T-cell (primary cell): ENCODE results near the gene NKAIN2. TPM values are rescaled to one million over a fixed set of nuclear protein-coding genes. Genes with fewer than 3 reads are reported as not detected.

Experiments
- ATAC-seq, 4 experiments: fragments of 200-7000 bp in 3 of 4; fragments of 150-1000 bp in 1 of 4; cut with Tn5 transposase; replicated peaks in 1 of 4; 1 replicate in 3 of 4; 2 replicates in 1 of 4; pipeline ENCODE4 v1.10.0; 2021; ENCODE audit warnings: moderate library complexity in 3 of 4, mild to moderate bottlenecking in 2 of 4, moderate number of reproducible peaks in 1 of 4
- CTCF ChIA-PET, 2 donors: fragments of 300-600 bp; sonication (Branson Sonifier 250); formaldehyde crosslinking; loops; one replicate each; lab custom pipeline; 2022; ENCODE audit warnings: antibody characterized with exemption in 2 of 2; lab: Charles Lee
- POLR2A ChIA-PET, 2 donors: fragments of 300-600 bp; sonication (Branson Sonifier 250); formaldehyde crosslinking; loops; one replicate each; lab custom pipeline; 2022; ENCODE audit warnings: antibody characterized with exemption in 2 of 2; lab: Charles Lee
- DNase-seq, 35 experiments: peaks; one replicate each; pipeline versions ENCODE4 v3.0.0 to v3.0.0-alpha.2; 2013 to 2023
- H3K27ac ChIP-seq: one replicate; pipeline ENCODE4 v1.5.1; 2013; ENCODE audit warnings: low read length
- H3K27me3 ChIP-seq, 2 experiments: replicated peaks in 1 of 2; 1 replicate in 1 of 2; 2 replicates in 1 of 2; pipeline versions ENCODE4 v1.6.1 to v1.7.0; 2013; ENCODE audit warnings: low read length in 1 of 2, mixed read lengths in 1 of 2; ENCODE audit not compliant: control insufficient read depth in 2 of 2, insufficient read depth in 2 of 2; ENCODE audit errors: extremely low read depth in 1 of 2
- H3K36me3 ChIP-seq, 2 donors: 1 replicate in 1 of 2; 2 replicates in 1 of 2; pipeline versions ENCODE4 v1.6.1 to v1.7.0; 2013; ENCODE audit warnings: low read length in 1 of 2; ENCODE audit not compliant: control insufficient read depth in 2 of 2, insufficient read depth in 1 of 2; ENCODE audit errors: extremely low read depth in 1 of 2
- H3K4me1 ChIP-seq, 2 experiments: 1 replicate in 1 of 2; 2 replicates in 1 of 2; pipeline versions ENCODE4 v1.6.1 to v1.7.0; 2013; ENCODE audit warnings: low read length in 2 of 2, mixed read lengths in 1 of 2; ENCODE audit not compliant: insufficient read depth in 2 of 2, control insufficient read depth in 1 of 2; ENCODE audit errors: extremely low read depth in 1 of 2
- H3K4me3 ChIP-seq, 2 donors: 1 replicate in 1 of 2; 2 replicates in 1 of 2; pipeline versions ENCODE4 v1.5.1 to v1.7.0; 2013; ENCODE audit warnings: mild to moderate bottlenecking in 2 of 2, low read length in 1 of 2, moderate library complexity in 1 of 2; ENCODE audit not compliant: control insufficient read depth in 1 of 2; ENCODE audit errors: extremely low read depth in 1 of 2
- H3K9me3 ChIP-seq: 2 replicates; pipeline ENCODE4 v1.7.0; 2013
- H3K27ac Mint-ChIP-seq, 2 donors: one replicate each; pipeline ENCODE4 v1.8.0; 2020 to 2021; ENCODE audit warnings: mild to moderate bottlenecking in 2 of 2, mixed read lengths in 2 of 2
- H3K27me3 Mint-ChIP-seq, 2 donors: one replicate each; pipeline ENCODE4 v1.8.0; 2021 to 2022; ENCODE audit warnings: mixed read lengths in 2 of 2
- H3K36me3 Mint-ChIP-seq: one replicate; pipeline ENCODE4 v1.8.0; 2021; ENCODE audit warnings: mixed read lengths
- H3K4me1 Mint-ChIP-seq, 3 donors: one replicate each; pipeline ENCODE4 v1.8.0; 2020 to 2022; ENCODE audit warnings: mixed read lengths in 3 of 3, mild to moderate bottlenecking in 1 of 3
- H3K4me3 Mint-ChIP-seq, 3 donors: one replicate each; pipeline ENCODE4 v1.8.0; 2020 to 2022; ENCODE audit warnings: mild to moderate bottlenecking in 3 of 3, mixed read lengths in 3 of 3, moderate library complexity in 3 of 3
- H3K9me3 Mint-ChIP-seq, 3 donors: one replicate each; pipeline ENCODE4 v1.8.0; 2020 to 2022; ENCODE audit warnings: mixed read lengths in 3 of 3
- WGBS: methylation state at CpG from one replicate; pipeline ENCODE4 v1.1.5; 2013; ENCODE audit warnings: missing lambda C conversion rate; ENCODE audit not compliant: insufficient coverage; 5-methylcytosine and 5-hydroxymethylcytosine counted together
- total RNA-seq, 35 experiments: library from RNA in 6 of 35; stranded (reverse) in 6 of 35; fragments of 120-200 nt in 1 of 35; gene quantifications; one replicate each; pipeline versions ENCODE4 v1.2.1 to v1.2.4 and lab custom pipeline; 2013 to 2026

The NKAIN2 gene
- total RNA-seq: under 1 TPM in 1 of 5 donors, not detected in 4; 0.13 TPM
- total RNA-seq (2013): not detected
- total RNA-seq (lab: John Stamatoyannopoulos, UW): 0 to 0.20 (median 0) reads per million in 29 experiments

DNA sequence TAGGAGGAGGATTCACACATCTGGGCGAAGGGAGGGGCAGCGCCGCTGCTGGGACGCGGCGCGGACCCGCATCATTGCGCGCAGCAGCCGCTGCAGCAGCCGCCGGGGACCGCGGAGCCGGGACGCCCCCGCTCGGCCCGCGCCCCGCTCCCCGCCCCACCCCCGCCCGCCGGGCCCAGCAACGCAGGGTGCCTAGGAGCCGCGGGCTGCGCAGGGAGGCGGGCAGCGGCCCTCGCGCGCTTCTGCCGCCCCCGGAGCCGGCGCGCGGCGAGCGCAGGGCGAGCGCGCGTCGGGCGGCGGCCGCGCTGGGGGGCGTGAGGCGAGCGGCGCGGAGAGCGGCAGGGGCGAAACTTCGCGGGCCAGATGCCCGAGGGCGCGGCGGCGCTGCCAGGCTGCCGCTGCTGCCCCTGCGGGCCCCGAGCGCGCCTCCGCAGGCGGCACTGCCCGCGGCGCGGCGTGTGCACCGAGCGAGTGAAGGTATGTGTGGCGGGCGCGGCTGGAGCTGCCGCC, at the start of gene NKAIN2:
Gene NKAIN2 (plus strand): TSS at position 362 of the 510 bp plus-strand sequence.
- Mint-ChIP-seq H3K9me3 (no peaks in the 10 kb centered on the region), H3K27ac (no peak within 1 kb of the TSS), H3K36me3 (no peaks in the 10 kb centered on the region), H3K4me1 (peaks cover 14 to 15% (median 15%) of the 10 kb centered on the region in 3 donors), H3K27me3 (peaks cover 38 to 49% of the 10 kb centered on the region in 2 donors), H3K4me3 (peak within 1 kb of the TSS; percentile 43 to 78 (median 68))
- DNase-seq (no peak), ATAC-seq (no peak)
- ChIA-PET POLR2A (no interaction called here), CTCF (no interaction called here)
- 1% methylated on average over 77 of the region's 84 CpGs for WGBS
- Histone ChIP-seq H3K4me1 (peaks cover 3 to 9% of the 10 kb centered on the region in 2 experiments), H3K27ac (no peak within 1 kb of the TSS), H3K27me3 (peaks cover 7 to 15% of the 10 kb centered on the region in 2 experiments), H3K4me3 (peak within 1 kb of the TSS; percentile 12 to 49), H3K36me3 (no peaks in the 10 kb centered on the region), H3K9me3 (no peaks in the 10 kb centered on the region)

DNA sequence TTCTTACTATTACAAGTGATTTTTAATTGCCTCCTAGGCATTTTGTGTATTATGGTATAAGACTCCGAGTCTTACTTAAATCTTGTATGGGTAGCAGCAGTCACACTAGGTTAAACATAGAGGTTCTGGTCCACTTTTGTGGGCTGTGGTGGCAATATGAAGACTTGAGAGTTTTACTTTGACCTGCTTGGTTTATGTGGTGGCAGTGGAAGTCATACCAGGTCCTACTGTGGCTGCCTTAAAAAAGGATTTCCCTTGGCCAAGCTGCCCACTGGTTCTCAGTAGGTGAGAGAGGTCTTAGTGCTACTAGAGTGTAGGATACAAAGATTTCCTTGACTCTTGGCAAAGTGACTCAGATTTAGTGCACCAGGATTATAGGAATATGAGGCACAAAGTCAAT, 44.2 kb upstream of the NKAIN2 start:
- POLR2A ChIA-PET: no interaction called here
- H3K27ac ChIP-seq: no peak overlapping the region
- H3K9me3 ChIP-seq: no peaks in the 10 kb centered on the region
- H3K27me3 ChIP-seq: no peaks in the 10 kb centered on the region
- DNase-seq (no peak), ATAC-seq (no peak)
- Mint-ChIP-seq H3K27me3 (no peaks in the 10 kb centered on the region), H3K27ac (no peak overlapping the region), H3K4me3 (no peak overlapping the region), H3K9me3 (no peaks in the 10 kb centered on the region), H3K4me1 (no peaks in the 10 kb centered on the region), H3K36me3 (no peaks in the 10 kb centered on the region)
- H3K4me1 ChIP-seq: no peaks in the 10 kb centered on the region
- no peak overlapping the region for H3K4me3 ChIP-seq
- 100% methylated on average over 1 of the region's 1 CpG for WGBS
- CTCF ChIA-PET: no interaction called here
- H3K36me3 ChIP-seq: no peaks in the 10 kb centered on the region

DNA sequence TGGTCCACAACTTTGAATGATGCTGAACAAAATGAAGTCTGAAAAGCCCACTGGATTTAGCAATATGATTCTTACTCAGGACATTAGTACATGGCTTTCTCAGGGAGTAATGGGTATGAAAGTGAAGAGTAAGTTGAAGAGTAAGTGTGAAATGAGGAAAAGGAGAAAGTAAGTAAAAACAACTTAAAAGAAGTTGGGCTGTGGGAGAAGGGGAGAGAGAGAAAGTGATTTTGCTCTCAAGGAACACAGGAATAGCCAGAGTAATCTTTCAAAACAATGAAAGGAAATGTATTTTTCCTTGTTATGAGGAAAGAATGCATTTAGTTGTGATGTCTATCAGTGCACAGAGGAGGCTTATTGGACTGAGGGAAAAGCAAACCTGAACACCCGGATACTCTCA, 39.8 kb upstream of the NKAIN2 start:
- Histone ChIP-seq H3K9me3 (no peaks in the 10 kb centered on the region), H3K4me1 (no peaks in the 10 kb centered on the region), H3K27me3 (no peaks in the 10 kb centered on the region), H3K27ac (no peak overlapping the region), H3K4me3 (no peak overlapping the region), H3K36me3 (no peaks in the 10 kb centered on the region)
- ChIA-PET CTCF (no interaction called here), POLR2A (no interaction called here)
- DNase-seq (no peak), ATAC-seq (no peak)
- Mint-ChIP-seq H3K27ac (no peak overlapping the region), H3K4me3 (no peak overlapping the region), H3K4me1 (no peaks in the 10 kb centered on the region), H3K27me3 (no peaks in the 10 kb centered on the region), H3K36me3 (no peaks in the 10 kb centered on the region), H3K9me3 (peaks cover 0 to 2% (median 0%) of the 10 kb centered on the region in 3 donors)
- no CpG with 5 or more reads among the region's 1 CpG for WGBS

- Mint-ChIP-seq H3K27ac (no peak overlapping the region), H3K4me3 (no peak overlapping the region), H3K36me3 (no peaks in the 10 kb centered on the region), H3K4me1 (no peaks in the 10 kb centered on the region), H3K27me3 (no peaks in the 10 kb centered on the region), H3K9me3 (peaks cover 0 to 2% (median 0%) of the 10 kb centered on the region in 3 donors)
- no peaks in the 10 kb centered on the region for H3K9me3 ChIP-seq
- no peaks in the 10 kb centered on the region for H3K4me1 ChIP-seq
- DNase-seq: no peak
- no peak overlapping the region for H3K27ac ChIP-seq
- ATAC-seq: no peak
- ChIA-PET POLR2A (no interaction called here), CTCF (no interaction called here)
- no peaks in the 10 kb centered on the region for H3K36me3 ChIP-seq
- H3K27me3 ChIP-seq: no peaks in the 10 kb centered on the region
- no peak overlapping the region for H3K4me3 ChIP-seq
- no CpG with 5 or more reads among the region's 2 CpGs for WGBS
Measured at GRCh38 chr6:123764722-123765121, 38.9 kb upstream of the NKAIN2 start.

DNA sequence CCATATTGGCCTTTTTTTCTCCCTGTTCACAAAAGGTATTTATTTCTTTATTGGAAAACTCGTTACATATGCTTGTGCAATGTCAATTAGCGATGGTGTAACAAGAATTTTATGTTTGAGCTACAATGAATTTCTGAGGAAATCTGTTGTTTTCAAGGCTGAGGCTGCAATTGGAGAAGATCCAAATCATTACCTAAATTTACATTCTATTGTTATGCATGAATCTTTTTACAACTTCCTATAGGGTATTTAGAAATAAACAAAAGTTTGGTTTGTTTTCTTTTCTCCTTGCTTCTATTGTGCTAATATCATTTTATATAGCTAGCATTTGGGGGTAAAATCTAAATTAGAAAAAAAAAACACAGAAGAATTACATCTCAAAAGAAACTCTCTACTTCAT, 34.7 kb upstream of the NKAIN2 start:
- DNase-seq (no peak), ATAC-seq (no peak)
- Histone ChIP-seq H3K27ac (no peak overlapping the region), H3K4me1 (no peaks in the 10 kb centered on the region), H3K27me3 (no peaks in the 10 kb centered on the region), H3K9me3 (no peaks in the 10 kb centered on the region), H3K4me3 (no peak overlapping the region), H3K36me3 (no peaks in the 10 kb centered on the region)
- ChIA-PET CTCF (no interaction called here), POLR2A (interaction anchor here in 1 of 2 donors (0.5 kb wide), 1 partner anchor 18 kb away, joined by 3 read pairs; no protein-coding TSS in a partner anchor)
- no peak overlapping the region for H3K4me3 Mint-ChIP-seq
- H3K36me3 Mint-ChIP-seq: no peaks in the 10 kb centered on the region
- H3K9me3 Mint-ChIP-seq: peaks cover 0 to 2% (median 0%) of the 10 kb centered on the region in 3 donors
- no peak overlapping the region for H3K27ac Mint-ChIP-seq
- WGBS: no CpG with 5 or more reads among the region's 2 CpGs
- no peaks in the 10 kb centered on the region for H3K27me3 Mint-ChIP-seq
- H3K4me1 Mint-ChIP-seq: no peaks in the 10 kb centered on the region

GRCh38 chr6:123769431-123769830, 34.2 kb upstream of the NKAIN2 start:
- Mint-ChIP-seq H3K9me3 (peaks cover 0 to 2% (median 0%) of the 10 kb centered on the region in 3 donors), H3K4me1 (no peaks in the 10 kb centered on the region), H3K27me3 (no peaks in the 10 kb centered on the region), H3K36me3 (no peaks in the 10 kb centered on the region), H3K27ac (no peak overlapping the region), H3K4me3 (no peak overlapping the region)
- ChIA-PET POLR2A (interaction anchor here in 1 of 2 donors (0.5 kb wide), 1 partner anchor 18 kb away, joined by 3 read pairs; no protein-coding TSS in a partner anchor), CTCF (no interaction called here)
- no CpG with 5 or more reads among the region's 2 CpGs for WGBS
- H3K27ac ChIP-seq: no peak overlapping the region
- H3K4me1 ChIP-seq: no peaks in the 10 kb centered on the region
- H3K9me3 ChIP-seq: no peaks in the 10 kb centered on the region
- no peak overlapping the region for H3K4me3 ChIP-seq
- no peaks in the 10 kb centered on the region for H3K27me3 ChIP-seq
- no peak for DNase-seq
- H3K36me3 ChIP-seq: no peaks in the 10 kb centered on the region
- no peak for ATAC-seq
